ENCODE measurements around the gene ST3GAL4.

ST3GAL4 gene

DNA sequence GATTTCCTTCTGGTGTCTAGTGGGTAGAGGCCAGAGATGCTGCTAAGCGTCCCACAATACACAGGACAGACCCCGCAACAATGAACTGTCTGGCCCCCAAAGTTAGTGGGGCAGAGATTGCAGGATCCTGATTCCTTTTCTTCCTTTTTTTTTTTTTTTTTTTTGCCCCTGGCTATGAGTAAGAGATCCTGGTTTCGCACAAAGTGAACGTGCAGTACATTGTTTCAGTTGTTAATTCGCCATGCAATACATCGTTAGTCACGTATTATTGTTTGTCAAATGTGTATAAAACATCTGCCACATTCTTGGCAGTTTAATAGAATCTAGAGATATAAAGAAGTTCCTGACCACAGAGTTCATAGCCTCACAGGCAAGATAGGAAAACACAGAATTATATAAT lies 20.2 kb downstream of the ST3GAL4 start (continued):
- TF ChIP-seq ZNF792 (tag by site-specific recombination; IDR thresholded peaks at IDR 0.05) = no peak

DNA sequence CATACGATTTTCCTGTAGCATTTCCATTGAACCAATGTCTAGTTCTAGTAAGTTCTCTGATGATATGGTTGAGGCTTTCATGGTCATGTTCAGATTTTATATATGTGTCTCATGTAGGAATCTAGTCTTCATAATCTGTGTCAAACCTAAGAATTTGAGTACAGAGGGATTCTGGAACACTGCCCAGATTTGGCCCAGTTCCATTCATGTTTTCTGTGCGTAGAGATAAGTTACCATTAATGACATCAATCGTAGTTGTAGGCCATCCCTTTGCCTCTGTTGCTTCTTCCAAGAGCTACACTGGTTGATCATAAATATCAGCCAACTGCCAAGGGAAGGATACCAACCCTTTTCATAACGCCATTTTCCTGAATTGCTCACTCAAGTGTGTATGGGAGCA lies 23.3 kb downstream of the ST3GAL4 start:
- ChIA-PET POLR2A (no interaction called here), CTCF (no interaction called here)
- Histone ChIP-seq H3K36me3 (ENCODE audit: control insufficient read depth in 2 of 2, insufficient read depth in 1 of 2, low read length in 2 of 2) (no peaks in the 10 kb centered on the region), H3K4me1 (ENCODE audit: control insufficient read depth, insufficient read depth, low read length) (no peaks in the 10 kb centered on the region), H3K9me3 (ENCODE audit: control insufficient read depth, insufficient read depth, low read depth, low read length) (no peaks in the 10 kb centered on the region), H3K4me3 (ENCODE audit: low read depth, low read length) (no peak overlapping the region), H3K27ac (ENCODE audit: extremely low read depth, low read depth, low read length) (no peak overlapping the region)
- 0 out of 2 replicates have a peak, but pooled peaks have one; percentile 16 for TF ChIP-seq ZBTB17 (tag by site-specific recombination; IDR thresholded peaks at IDR 0.05)
- TF ChIP-seq, protein P1, sequence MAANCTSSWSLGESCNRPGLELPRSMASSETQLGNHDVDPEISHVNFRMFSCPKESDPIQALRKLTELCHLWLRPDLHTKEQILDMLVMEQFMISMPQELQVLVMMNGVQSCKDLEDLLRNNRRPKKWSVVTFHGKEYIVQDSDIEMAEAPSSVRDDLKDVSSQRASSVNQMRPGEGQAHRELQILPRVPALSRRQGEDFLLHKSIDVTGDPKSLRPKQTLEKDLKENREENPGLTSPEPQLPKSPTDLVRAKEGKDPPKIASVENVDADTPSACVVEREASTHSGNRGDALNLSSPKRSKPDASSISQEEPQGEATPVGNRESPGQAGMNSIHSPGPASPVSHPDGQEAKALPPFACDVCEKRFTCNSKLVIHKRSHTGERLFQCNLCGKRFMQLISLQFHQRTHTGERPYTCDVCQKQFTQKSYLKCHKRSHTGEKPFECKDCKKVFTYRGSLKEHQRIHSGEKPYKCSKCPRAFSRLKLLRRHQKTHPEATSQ (tag by site-specific recombination; IDR thresholded peaks at IDR 0.05) = no peak
- no peak for TF ChIP-seq ZNF558 (tag by site-specific recombination; IDR thresholded peaks at IDR 0.05)
- no peak for TF ChIP-seq ZBTB7A (tag by site-specific recombination; IDR thresholded peaks at IDR 0.05; ENCODE audit: low read depth)
- TF ChIP-seq ZNF335 (tag by site-specific recombination; conservative IDR thresholded peaks at IDR 0.05) = no peak
- TF ChIP-seq EGR2 (tag by site-specific recombination; IDR thresholded peaks at IDR 0.05; ENCODE audit: low read depth) = no peak
- TF ChIP-seq ZNF670 (tag by site-specific recombination; IDR thresholded peaks at IDR 0.05; ENCODE audit: low read depth) = no peak
- no peak for TF ChIP-seq TCF7L2 (IDR thresholded peaks at IDR 0.05; ENCODE audit: borderline replicate concordance, low read depth, low read length)

DNA sequence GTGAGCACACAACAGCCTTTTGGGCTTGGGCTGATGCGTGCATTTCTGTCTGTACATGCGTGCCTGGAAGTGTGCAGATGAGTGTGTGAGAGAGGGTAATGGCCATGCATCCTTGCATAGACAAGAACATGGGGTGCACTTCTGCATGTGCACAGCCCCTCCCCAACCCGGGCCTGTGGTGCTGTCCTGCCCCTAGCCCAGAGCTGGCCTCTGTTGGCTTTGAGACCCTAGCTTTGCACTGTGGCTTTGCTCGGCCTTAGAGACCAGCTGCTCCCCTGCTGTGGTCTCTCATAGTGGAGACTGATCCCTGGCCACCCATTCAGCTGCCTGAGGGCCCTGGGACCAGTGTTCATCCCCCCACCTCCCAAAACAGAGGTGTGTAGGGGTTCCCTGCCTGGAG lies 25.4 kb downstream of the ST3GAL4 start:
- Histone ChIP-seq H3K36me3 (ENCODE audit: control insufficient read depth in 2 of 2, insufficient read depth in 1 of 2, low read length in 2 of 2) (no peaks in the 10 kb centered on the region), H3K4me3 (ENCODE audit: low read depth, low read length) (no peak overlapping the region), H3K9me3 (ENCODE audit: control insufficient read depth, insufficient read depth, low read depth, low read length) (no peaks in the 10 kb centered on the region), H3K27ac (ENCODE audit: extremely low read depth, low read depth, low read length) (no peak overlapping the region), H3K4me1 (ENCODE audit: control insufficient read depth, insufficient read depth, low read length) (no peaks in the 10 kb centered on the region)
- POLR2A ChIA-PET = no interaction called here
- CTCF ChIA-PET = interaction anchor here (1.6 kb wide), 1 partner anchor 70 kb away, joined by 4 read pairs; no protein-coding TSS in a partner anchor
- TF ChIP-seq ZNF266 (tag by site-specific recombination; IDR thresholded peaks at IDR 0.05; ENCODE audit: low read depth) (no peak), MEIS1 (CRISPR knock-in tag; IDR thresholded peaks at IDR 0.05; ENCODE audit: borderline replicate concordance) (no peak), TRIM28 (IDR thresholded peaks at IDR 0.05; ENCODE audit: borderline replicate concordance, low read length) (no peak), ZSCAN23 (tag by site-specific recombination; IDR thresholded peaks at IDR 0.05) (no peak), ZFP69B (tag by site-specific recombination; IDR thresholded peaks at IDR 0.05) (no peak), PRDM1 (tag by site-specific recombination; IDR thresholded peaks at IDR 0.05) (no peak), ZNF184 (tag by site-specific recombination; IDR thresholded peaks at IDR 0.05) (no peak), ZNF76 (tag by site-specific recombination; IDR thresholded peaks at IDR 0.05; ENCODE audit: borderline replicate concordance, low read depth) (no peak), ZNF426 (tag by site-specific recombination; IDR thresholded peaks at IDR 0.05) (no peak), ZNF146 (tag by site-specific recombination; IDR thresholded peaks at IDR 0.05) (no peak)
- TF ChIP-seq, protein P2, sequence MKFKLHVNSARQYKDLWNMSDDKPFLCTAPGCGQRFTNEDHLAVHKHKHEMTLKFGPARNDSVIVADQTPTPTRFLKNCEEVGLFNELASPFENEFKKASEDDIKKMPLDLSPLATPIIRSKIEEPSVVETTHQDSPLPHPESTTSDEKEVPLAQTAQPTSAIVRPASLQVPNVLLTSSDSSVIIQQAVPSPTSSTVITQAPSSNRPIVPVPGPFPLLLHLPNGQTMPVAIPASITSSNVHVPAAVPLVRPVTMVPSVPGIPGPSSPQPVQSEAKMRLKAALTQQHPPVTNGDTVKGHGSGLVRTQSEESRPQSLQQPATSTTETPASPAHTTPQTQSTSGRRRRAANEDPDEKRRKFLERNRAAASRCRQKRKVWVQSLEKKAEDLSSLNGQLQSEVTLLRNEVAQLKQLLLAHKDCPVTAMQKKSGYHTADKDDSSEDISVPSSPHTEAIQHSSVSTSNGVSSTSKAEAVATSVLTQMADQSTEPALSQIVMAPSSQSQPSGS (tag by site-specific recombination; IDR thresholded peaks at IDR 0.05; ENCODE audit: low read depth) = no peak
- TF ChIP-seq, protein P3, sequence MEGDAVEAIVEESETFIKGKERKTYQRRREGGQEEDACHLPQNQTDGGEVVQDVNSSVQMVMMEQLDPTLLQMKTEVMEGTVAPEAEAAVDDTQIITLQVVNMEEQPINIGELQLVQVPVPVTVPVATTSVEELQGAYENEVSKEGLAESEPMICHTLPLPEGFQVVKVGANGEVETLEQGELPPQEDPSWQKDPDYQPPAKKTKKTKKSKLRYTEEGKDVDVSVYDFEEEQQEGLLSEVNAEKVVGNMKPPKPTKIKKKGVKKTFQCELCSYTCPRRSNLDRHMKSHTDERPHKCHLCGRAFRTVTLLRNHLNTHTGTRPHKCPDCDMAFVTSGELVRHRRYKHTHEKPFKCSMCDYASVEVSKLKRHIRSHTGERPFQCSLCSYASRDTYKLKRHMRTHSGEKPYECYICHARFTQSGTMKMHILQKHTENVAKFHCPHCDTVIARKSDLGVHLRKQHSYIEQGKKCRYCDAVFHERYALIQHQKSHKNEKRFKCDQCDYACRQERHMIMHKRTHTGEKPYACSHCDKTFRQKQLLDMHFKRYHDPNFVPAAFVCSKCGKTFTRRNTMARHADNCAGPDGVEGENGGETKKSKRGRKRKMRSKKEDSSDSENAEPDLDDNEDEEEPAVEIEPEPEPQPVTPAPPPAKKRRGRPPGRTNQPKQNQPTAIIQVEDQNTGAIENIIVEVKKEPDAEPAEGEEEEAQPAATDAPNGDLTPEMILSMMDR (tag by site-specific recombination; IDR thresholded peaks at IDR 0.05) = no peak
- TF ChIP-seq, protein P4, sequence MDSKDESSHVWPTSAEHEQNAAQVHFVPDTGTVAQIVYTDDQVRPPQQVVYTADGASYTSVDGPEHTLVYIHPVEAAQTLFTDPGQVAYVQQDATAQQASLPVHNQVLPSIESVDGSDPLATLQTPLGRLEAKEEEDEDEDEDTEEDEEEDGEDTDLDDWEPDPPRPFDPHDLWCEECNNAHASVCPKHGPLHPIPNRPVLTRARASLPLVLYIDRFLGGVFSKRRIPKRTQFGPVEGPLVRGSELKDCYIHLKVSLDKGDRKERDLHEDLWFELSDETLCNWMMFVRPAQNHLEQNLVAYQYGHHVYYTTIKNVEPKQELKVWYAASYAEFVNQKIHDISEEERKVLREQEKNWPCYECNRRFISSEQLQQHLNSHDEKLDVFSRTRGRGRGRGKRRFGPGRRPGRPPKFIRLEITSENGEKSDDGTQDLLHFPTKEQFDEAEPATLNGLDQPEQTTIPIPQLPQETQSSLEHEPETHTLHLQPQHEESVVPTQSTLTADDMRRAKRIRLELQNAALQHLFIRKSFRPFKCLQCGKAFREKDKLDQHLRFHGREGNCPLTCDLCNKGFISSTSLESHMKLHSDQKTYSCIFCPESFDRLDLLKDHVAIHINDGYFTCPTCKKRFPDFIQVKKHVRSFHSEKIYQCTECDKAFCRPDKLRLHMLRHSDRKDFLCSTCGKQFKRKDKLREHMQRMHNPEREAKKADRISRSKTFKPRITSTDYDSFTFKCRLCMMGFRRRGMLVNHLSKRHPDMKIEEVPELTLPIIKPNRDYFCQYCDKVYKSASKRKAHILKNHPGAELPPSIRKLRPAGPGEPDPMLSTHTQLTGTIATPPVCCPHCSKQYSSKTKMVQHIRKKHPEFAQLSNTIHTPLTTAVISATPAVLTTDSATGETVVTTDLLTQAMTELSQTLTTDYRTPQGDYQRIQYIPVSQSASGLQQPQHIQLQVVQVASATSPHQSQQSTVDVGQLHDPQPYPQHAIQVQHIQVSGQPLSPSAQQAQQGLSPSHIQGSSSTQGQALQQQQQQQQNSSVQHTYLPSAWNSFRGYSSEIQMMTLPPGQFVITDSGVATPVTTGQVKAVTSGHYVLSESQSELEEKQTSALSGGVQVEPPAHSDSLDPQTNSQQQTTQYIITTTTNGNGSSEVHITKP (tag by site-specific recombination; IDR thresholded peaks at IDR 0.05) = no peak
